Nucleus accumbens (tissue), 56 donors: Measurements from ENCODE around the gene MMP28.
"Not testable (repeated sequence)": the region's sequence is repeated elsewhere in the genome, so short reads cannot be mapped to it uniquely, and the experiment has no call there.

Experiments used
- DNase-seq, 56 donors: peaks; one replicate each; lab custom pipeline; 2025; lab: John Stamatoyannopoulos, UW

The MMP28 gene

DNA sequence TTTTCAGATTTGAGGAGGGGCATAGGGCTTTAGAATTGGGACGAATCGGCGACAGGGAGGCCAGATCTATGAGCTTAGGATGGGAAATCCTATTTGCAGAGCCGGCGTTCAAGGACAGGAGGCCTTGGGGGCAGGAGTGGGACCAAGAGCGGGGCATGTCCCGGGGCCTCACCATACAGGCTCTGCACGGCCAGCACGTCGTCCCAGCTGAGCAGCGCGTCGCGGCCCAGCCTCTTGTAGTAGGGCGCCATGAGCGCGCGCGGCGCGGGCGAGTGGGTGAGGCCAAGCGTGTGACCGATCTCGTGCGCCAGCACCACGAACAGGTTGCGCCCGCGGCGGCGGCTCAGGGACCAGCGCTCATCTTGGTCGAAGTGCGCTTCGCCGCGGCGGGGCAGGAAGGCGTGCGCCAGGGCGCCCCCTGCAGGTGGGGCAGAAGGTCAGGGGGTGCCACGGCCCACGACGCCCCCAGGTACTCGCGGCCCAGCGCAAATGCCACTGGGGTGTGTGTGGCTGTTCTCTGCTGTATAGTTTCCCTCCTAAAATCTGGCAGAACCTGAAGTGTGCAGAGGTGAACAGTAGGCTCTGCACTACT, 25.4 kb downstream of the MMP28 start:
- no peak for DNase-seq

DNA sequence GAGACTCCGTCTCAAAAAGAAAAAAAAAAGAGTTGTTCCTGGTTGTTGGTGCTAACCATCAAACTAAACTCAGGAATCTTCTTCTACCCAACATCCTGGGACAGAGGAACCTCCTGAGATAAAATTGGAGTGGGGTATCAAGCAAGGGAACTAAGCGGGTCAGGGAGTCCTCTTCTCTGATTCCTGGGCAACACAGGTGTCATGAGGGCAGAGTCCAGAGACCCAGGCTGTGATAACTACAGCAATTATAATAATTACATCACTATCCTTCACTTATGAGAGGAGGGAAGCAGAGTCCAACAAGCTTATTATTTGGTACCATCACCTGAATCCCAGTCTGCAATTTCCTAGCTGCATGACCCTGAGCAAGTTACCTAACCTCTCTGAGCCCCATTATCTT, 26.6 kb downstream of the MMP28 start:
- no peak for DNase-seq

DNA sequence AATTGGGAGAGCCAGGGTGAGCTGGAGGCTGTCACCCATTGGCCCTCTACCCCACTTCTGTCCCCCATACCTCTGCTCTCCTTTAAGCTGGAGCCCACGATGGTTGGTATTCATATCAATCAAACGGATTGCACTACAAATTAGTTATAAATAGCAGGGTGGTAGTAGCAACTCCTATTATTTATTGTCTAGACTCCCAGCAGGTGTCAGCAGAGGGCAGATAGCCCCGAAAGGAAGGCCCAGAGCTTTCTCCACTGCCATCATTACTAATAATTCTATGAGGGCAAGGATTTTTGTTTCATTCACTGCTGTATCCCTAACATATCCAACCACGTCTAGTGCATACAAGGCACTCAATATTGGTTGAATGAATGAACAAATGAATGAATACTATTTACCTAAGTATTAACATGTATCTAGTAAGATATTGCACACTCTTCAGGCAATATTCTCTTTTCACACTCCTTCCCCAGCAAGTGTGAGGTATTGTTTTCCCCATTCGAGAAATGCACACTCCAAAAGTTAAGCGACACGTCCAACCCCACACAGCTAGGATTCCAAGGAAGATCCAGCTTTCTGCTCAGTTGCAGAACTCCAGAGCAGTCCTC, 28.4 kb downstream of the MMP28 start:
- DNase-seq: peak in 10 of 56 donors; percentile 3 to 48 (median 14)

DNA sequence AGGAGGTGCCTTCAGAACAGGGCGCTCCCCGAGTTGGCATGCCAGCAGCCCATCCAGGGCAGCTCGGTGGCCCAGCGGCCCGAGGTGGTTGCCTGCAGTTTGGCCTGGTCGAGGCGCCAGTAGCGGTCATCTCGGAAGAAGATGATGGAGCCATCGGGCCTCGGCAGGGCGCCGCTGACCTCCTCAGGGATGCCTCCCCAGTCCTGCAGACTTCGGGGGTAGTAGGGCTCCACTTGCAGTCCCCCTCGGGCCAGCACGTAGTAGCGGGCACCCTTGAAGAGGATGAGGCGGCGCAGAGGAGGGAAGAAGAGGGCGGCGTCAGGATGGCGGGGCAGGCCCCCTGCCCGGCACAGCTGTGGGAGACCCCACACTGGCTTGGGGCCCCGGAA, 29.0 kb downstream of the MMP28 start:
- DNase-seq: no peak

DNA sequence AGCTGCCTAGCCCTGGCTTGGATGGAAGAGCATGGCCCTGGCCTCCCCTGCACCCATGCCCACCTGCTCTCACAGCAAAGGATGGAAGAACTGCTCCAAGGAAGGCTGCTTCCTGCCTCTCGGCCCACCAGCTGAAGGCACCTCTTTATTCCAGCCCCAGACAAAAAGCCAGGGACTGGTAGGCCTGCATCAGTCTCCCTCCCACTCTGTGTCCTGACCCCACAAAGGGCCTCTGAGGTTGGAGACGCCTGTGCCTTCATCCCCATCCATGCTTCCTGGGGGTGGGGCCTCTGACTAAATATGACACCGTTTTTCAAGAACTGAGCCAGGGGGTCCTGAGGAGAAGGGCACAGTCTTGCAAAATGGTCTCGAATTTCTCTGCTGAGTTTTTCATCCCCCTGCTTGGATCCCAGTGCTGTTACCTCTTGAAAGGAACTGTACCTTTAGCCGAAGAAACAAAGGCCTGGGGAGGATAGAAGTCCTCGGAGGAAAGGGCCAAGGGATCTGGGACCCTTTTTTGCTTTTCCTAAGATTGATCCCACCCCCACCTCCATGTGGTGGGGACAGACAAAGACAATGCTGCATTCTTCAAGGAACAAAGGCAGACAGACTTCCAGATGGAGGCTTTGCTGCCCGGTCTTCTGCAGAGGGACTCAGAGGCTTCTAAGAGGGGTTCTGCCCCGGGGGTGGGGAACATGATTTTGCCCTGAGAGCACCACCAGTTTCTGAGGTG, 29.5 kb downstream of the MMP28 start:
- DNase-seq: no peak

DNA sequence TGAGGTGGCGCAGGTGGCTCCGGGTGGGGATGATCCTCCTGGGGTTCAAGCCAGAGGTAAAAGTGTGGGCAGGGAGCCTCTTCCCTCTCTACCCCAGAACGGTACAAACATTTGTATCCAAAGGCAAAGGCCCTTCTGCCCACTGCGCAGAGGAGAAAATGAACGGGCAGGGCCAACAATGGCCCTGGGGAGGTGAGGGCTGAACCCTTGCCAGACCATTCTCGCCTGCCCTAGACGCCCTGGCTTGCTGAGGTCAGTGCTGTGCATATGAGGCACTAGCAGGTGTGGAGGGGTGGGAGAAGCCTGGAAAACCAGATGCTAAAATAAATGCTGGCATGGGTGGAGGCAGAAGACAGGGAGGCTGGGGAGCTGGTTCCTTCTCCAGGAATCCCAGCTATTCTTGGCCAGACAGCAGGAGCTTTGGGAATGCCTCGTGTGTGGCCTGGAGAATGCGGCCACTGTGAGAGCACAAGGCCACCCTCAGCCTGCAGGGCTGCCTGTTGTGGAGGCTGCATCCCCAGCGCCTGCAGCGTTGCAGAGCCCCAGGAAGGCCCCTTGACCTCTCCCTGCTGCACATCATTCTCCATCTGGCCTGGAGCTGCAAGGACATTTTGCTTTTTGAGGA, 30.2 kb downstream of the MMP28 start:
- no peak for DNase-seq

DNA sequence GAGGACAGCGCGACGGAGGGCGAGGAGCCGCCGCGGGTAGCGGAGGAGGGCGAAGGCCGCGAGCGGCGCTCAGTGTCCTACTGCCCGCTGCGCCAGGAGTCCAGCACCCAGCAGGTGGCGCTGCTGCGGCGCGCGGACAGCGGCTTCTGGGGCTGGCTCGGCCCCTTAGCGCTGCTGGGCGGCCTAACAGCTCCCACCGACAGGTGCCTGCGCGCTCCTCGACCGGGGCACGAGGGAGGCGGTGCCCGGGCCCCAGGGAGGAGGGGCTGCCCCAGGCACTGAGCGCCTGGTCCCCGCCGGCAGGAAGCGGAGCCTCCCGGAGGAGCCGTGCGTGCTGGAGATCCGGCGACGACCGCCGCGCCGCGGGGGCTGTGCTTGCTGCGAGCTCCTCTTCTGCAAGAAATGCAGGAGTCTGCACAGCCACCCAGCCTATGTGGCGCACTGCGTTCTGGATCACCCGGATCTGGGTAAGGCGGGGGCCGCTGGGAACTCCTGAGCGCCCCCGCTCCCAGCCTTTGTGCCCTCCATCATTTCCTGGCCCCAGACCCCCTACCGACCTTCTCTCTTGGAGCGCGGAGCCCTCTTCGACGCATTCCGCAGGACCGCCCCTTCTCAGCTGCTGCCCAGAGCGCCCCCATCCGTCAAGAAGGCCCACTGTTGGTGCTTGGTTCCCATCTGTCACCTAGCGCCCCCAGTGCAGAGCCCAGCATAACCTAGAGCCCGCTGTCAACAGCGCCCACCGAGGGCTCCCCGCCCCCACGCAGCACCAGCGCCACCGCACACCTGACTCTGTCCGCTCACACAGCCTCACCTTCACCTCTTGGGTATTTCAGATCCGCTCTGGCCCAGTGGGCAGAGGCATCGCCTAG, 31.1 kb downstream of the MMP28 start:
- peak in 53 of 56 donors; percentile 27 to 88 (median 68) for DNase-seq

DNA sequence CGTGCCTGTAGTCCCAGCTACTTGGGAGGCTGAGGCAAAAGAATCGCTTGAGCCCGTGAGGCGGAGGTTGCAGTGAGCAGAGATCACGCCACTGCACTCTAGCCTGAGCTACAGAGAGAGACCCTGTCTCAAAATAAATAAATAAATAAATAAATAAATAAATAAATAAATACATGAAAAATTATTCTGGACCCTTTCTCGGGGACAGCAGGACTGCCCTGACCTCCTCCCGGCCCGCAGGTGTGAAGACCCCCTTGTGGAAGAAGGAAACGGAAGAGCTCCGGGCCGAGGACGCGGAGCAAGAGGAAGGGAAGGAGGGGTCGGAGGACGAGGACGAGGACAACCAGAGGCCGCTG, 31.7 kb downstream of the MMP28 start:
- DNase-seq: no peak

DNA sequence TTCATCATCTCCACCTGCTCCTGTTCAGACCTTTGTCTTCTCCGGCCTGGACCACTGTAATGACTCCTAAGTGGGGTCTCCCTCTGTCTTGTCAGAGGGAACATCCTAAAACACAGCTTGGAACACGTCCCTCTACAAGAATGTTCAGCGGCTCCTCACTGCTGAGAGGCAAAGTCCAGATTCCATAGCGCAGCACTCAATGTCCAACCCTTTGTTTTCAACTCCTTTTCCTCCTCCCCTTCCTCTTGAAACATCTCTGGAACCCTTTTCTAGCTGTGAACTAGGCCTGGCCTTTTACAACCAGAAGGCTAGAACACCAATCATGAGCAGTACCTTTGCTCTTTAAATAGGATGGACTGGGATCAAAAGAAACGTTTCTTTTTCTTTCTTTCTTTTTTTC, 33.8 kb downstream of the MMP28 start:
- DNase-seq: no peak

DNA sequence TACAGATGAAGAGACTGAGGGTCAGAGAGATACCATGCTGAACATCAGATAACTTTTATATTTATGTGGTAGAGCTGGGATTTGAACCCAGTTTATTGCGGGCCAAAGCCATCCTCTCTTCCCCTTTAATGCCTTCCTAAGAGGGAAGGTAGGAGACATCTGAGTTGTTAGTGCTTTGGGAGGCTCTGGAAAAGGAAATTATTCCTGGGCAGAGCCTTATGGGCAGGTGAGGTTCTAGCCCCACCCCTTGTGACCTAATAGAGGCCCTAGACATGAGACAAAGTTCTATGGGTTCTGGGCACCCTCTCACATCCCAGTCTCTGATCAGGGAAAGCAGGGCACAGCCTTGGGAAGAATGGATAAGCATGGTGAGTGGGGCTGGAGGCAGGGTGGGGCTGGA, 34.9 kb downstream of the MMP28 start, which contains the start of gene C17orf50:
TSS of gene C17orf50 (plus strand) at position 301 of the 400 bp plus-strand sequence. CDS start at position 356, 55 bp downstream.
- no peak for DNase-seq

DNA sequence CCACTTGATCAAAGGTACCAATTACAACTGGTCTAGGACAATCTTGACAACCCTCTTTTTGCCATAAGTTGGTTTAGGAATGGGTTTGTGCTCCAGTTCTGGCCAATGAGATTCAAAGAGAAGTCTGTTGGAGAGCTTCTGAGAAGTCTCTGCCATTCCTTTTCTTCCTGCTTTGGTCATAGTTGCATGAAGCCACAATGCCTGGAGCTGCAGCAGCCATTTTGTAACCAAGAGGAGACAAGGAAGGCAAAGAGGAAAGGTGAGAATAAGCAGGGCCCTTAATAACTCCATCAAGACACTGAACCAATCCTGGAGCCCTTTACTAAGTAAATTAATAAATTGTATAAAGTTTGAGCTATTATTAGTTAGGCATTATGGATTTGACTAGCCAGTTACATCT, 38.2 kb downstream of the MMP28 start:
- no peak for DNase-seq

DNA sequence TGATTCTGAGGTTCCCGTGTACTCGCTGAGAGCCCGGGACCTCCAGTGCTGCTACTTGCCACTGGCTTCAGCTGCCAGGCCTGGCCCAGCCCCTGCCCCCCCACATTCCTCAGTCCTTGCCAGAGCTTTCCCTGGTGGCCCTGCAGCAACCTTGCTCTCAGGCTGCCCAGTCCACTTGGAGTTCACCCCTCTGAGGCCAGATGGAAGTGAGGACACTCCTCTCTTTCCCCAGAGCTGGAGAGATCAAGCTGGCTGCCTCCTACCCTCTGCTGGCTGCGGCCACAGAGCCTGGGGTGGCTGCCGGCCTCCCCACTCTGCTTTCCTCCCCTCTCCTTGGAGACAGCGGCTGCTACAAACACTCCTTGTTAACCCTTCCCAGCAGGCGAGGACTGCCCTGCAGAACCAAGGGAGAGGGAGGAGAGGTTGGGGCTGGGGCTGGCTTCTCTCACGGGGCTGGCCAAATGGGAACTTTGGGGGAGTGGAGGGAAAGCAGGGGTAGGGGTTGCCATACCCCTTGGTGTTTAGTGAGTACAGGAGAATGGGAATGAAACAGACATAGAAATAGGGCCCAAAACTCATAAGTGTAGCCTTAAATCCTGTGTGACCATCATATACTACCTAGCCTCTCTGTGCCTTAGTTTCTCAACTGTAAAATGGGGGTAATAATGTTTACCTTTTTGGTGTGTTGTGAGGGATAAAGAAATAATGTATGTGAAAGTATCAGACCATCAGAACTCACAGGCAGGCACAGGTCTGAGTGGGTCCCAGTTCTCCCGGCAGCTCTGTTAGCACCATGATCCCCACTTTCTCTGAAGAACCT, 42.3 kb downstream of the MMP28 start, which contains the start of gene GAS2L2:
TSS of gene GAS2L2 (minus strand) at position 295 of the 820 bp plus-strand sequence. CDS start 389 bp downstream, outside the sequence.
- peak in 4 of 56 donors; percentile 15 to 21 (median 17) for DNase-seq

DNA sequence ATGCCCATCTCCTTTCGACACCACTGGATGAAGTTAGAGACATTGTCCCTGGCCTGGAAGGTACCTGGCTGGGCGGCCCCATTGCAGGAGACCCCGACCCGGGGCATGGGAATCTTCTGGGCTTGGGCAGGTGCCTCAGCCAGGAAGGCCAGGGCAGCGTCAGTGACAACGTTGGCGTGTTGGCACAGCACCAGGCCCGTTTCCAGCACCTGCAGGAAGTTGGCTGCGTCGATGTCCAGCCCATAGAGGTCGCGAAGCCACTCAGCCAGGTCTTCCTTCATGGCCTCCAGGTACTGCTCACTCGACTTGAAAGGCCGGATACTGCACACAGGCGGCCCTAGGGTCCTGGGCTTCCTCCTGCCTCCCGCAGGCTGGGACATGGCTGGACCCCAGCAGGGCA, 43.0 kb downstream of the MMP28 start:
- no peak for DNase-seq

DNA sequence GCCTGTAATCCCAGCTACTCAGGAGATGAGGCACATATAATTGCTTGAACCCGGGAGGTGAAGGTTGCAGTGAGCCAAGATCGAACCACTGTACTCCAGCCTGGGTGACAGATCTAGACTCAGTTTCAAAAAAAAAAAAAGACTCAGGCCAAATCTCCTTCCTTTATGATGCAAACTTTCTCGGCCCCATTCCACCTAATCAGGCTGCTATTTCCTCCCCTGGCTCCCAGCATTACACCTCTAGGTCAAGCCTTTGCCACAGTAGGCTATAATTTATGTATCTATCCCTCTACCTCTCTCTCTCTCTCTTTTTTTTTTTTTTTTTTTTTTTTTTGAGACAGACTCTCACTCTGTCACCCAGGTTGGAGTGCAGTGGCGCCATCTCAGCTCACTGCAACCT, 43.9 kb downstream of the MMP28 start:
- DNase-seq: not testable (repeated sequence)

DNA sequence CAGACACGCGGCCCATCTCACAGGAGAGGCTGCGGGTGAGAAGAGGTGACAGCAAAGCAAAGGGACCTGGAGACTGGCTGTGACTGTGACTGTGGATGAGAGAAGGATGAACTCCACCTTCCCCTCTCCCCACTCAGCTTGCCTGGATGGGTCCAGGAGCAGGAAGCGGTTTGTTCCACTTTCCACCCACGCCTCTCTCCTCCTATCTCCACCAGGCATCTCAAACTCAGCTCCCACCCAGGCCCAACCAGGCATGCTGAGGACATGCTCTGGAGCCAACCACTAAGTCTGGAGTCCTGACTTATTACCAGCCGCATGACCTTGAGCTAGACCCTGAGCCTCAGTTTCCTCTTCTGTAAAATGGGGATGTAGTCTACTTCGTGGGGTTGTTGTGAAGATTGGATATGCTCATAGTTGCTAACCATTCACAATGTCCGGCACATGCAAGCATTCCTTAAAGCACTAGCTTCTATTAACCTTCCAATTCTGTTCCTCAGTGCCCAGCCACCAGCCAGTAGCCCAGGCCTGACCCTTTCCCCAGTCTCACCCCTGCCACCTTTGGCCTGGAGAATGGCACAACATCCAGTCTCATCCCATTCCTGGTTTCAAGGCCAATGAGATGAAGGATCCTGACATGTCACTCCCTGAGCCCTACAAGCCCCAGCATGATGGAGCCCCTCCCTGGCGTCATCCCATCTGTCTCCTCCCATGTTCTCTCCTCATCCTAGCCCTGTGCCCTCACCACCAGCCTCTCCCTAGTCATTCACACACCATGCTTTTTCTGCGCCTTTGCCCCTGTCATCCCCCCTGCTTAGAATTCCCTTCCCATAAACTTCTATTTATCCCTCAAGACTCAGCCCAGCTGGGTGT, 44.7 kb downstream of the MMP28 start:
- no peak for DNase-seq

DNA sequence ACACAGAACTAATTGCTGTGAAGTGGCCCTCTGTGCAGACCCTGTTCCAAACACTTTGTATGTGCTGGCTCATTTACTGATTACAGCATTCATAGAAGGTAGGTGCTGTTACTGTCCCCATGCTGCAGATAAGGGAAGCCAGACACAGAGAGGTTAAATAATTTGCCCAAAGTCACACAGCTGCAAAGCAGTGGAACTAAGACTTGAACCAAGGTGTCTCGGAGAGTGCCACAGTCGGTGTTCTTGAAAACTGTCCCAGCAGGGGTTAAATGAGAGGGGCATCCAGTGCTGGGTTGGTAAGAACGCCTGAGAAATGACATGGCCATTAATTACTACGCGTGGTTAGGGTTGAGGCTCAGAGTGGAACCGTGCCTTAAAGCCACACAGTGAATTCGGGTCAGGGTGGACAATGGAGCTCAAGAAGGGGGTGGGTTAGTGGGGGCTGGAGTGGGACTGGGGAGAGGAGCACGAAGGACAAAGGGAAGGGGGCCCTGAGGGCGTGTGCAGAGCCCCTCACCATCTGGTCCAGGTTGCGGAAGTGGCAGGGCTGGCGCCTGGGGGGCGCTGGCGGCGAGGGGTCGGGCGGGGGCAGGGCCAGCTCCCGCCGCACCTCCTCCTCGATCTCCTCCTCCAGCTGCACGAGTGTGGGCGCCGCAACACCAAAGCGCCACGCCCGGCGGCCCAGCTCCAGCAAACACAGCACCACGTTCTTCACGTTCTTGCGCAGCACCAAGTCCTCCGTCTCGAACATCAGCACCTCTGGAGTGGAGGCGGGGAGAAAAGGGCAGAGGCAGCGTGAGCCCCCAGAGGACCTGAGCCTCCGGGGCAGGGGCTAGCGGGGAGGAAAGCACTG, 45.7 kb downstream of the MMP28 start:
- DNase-seq: peak in 3 of 56 donors; percentile 16 to 24 (median 19)

DNA sequence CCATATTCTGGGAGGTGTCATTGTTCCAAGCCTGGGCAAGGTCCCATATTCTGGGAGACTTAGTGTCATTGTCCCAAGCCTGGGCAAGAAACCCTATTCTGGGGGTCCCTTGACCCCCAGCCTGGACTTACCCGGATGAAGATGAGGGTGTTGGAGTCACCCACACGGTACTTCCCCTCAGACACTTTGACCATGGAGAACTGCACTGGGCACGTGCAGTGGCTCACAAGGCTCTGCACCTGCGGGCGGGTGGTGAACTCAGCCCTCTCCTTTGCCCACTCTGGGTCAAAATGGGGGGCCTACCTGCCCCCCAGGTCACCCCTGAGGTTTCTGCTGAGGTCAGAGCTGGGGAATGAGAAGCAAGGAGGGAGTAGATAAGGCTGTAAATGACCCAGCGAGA, 46.5 kb downstream of the MMP28 start:
- DNase-seq: no peak
